Measurements from ENCODE around the gene CCDC148. TPM values are rescaled to one million over a fixed set of nuclear protein-coding genes. Genes with fewer than 3 reads are reported as not detected.
"Not testable (repeated sequence)": the region's sequence is repeated elsewhere in the genome, so short reads cannot be mapped to it uniquely, and the experiment has no call there.

The CCDC148 gene
- polyA plus RNA-seq, 4 donors: 0.09 to 0.37 TPM; not detected in 2

- FAIRE-seq (no peak), DNase-seq (no peak)
- Histone ChIP-seq H3K27me3 (ENCODE audit: control insufficient read depth in 3 of 3, insufficient read depth in 3 of 3, low read length in 3 of 3) (no peaks in the 10 kb centered on the region), H3K36me3 (ENCODE audit: control insufficient read depth in 3 of 3, insufficient read depth in 2 of 3, low read depth in 1 of 3, low read length in 3 of 3) (no peaks in the 10 kb centered on the region), H3K9me3 (ENCODE audit: control insufficient read depth in 2 of 2, insufficient read depth in 1 of 2, low read depth in 1 of 2, low read length in 1 of 2) (peaks cover 0 to 2% of the 10 kb centered on the region in 2 donors), H3K4me1 (ENCODE audit: control insufficient read depth in 3 of 3, insufficient read depth in 2 of 3, low read depth in 1 of 3, low read length in 2 of 3) (no peaks in the 10 kb centered on the region), H3K4me3 (ENCODE audit: low read depth in 1 of 3, low read length in 3 of 3) (no peak overlapping the region), H3K27ac (ENCODE audit: low read depth in 1 of 3, low read length in 2 of 3) (no peak overlapping the region)
- WGBS, 3 donors: 78 to 91% (median 82%) methylated on average over 2 of the region's 2 CpGs
These were observed 217.3 kb downstream of the CCDC148 start for GRCh38 chr2:158239271-158239670.

GRCh38 chr2:158234497-158234896, 222.1 kb downstream of the CCDC148 start:
- no peak for FAIRE-seq
- no peak overlapping the region for H3K4me3 ChIP-seq (ENCODE audit: low read depth in 1 of 3, low read length in 3 of 3)
- 91 to 100% (median 92%) methylated on average over 1 of the region's 1 CpG for WGBS, 3 donors
- no peak overlapping the region for H3K27ac ChIP-seq (ENCODE audit: low read depth in 1 of 3, low read length in 2 of 3)
- H3K27me3 ChIP-seq (ENCODE audit: control insufficient read depth in 3 of 3, insufficient read depth in 3 of 3, low read length in 3 of 3): no peaks in the 10 kb centered on the region
- H3K36me3 ChIP-seq (ENCODE audit: control insufficient read depth in 3 of 3, insufficient read depth in 2 of 3, low read depth in 1 of 3, low read length in 3 of 3): no peaks in the 10 kb centered on the region
- peaks cover 0 to 2% of the 10 kb centered on the region in 2 donors for H3K9me3 ChIP-seq (ENCODE audit: control insufficient read depth in 2 of 2, insufficient read depth in 1 of 2, low read depth in 1 of 2, low read length in 1 of 2)
- H3K4me1 ChIP-seq (ENCODE audit: control insufficient read depth in 3 of 3, insufficient read depth in 2 of 3, low read depth in 1 of 3, low read length in 2 of 3): no peaks in the 10 kb centered on the region
- no peak for DNase-seq

GRCh38 chr2:158232476-158232875, 224.1 kb downstream of the CCDC148 start:
- Histone ChIP-seq H3K27ac (ENCODE audit: low read depth in 1 of 3, low read length in 2 of 3) (no peak overlapping the region), H3K4me1 (ENCODE audit: control insufficient read depth in 3 of 3, insufficient read depth in 2 of 3, low read depth in 1 of 3, low read length in 2 of 3) (no peaks in the 10 kb centered on the region), H3K9me3 (ENCODE audit: control insufficient read depth in 2 of 2, insufficient read depth in 1 of 2, low read depth in 1 of 2, low read length in 1 of 2) (peaks cover 0 to 2% of the 10 kb centered on the region in 2 donors), H3K36me3 (ENCODE audit: control insufficient read depth in 3 of 3, insufficient read depth in 2 of 3, low read depth in 1 of 3, low read length in 3 of 3) (no peaks in the 10 kb centered on the region), H3K4me3 (ENCODE audit: low read depth in 1 of 3, low read length in 3 of 3) (no peak overlapping the region), H3K27me3 (ENCODE audit: control insufficient read depth in 3 of 3, insufficient read depth in 3 of 3, low read length in 3 of 3) (no peaks in the 10 kb centered on the region)
- DNase-seq: peak; percentile 72 to 80
- peak; percentile 77 for FAIRE-seq
- 10 to 42% (median 32%) methylated on average over 1 of the region's 1 CpG for WGBS, 3 donors

GRCh38 chr2:158228943-158229508, 227.5 kb downstream of the CCDC148 start:
- no peaks in the 10 kb centered on the region for H3K27me3 ChIP-seq (ENCODE audit: control insufficient read depth in 3 of 3, insufficient read depth in 3 of 3, low read length in 3 of 3)
- no peak overlapping the region for H3K27ac ChIP-seq (ENCODE audit: low read depth in 1 of 3, low read length in 2 of 3)
- no peaks in the 10 kb centered on the region for H3K9me3 ChIP-seq (ENCODE audit: control insufficient read depth in 2 of 2, insufficient read depth in 1 of 2, low read depth in 1 of 2, low read length in 1 of 2)
- H3K36me3 ChIP-seq (ENCODE audit: control insufficient read depth in 3 of 3, insufficient read depth in 2 of 3, low read depth in 1 of 3, low read length in 3 of 3): no peaks in the 10 kb centered on the region
- DNase-seq: peak in 1 of 2 donors; percentile 9
- no peak for FAIRE-seq
- no peaks in the 10 kb centered on the region for H3K4me1 ChIP-seq (ENCODE audit: control insufficient read depth in 3 of 3, insufficient read depth in 2 of 3, low read depth in 1 of 3, low read length in 2 of 3)
- H3K4me3 ChIP-seq (ENCODE audit: low read depth in 1 of 3, low read length in 3 of 3): no peak overlapping the region

- H3K27me3 ChIP-seq (ENCODE audit: control insufficient read depth in 3 of 3, insufficient read depth in 3 of 3, low read length in 3 of 3); H3K27ac ChIP-seq (ENCODE audit: low read depth in 1 of 3, low read length in 2 of 3); H3K4me3 ChIP-seq (ENCODE audit: low read depth in 1 of 3, low read length in 3 of 3); H3K36me3 ChIP-seq (ENCODE audit: control insufficient read depth in 3 of 3, insufficient read depth in 2 of 3, low read depth in 1 of 3, low read length in 3 of 3); H3K9me3 ChIP-seq (ENCODE audit: control insufficient read depth in 2 of 2, insufficient read depth in 1 of 2, low read depth in 1 of 2, low read length in 1 of 2); FAIRE-seq; H3K4me1 ChIP-seq (ENCODE audit: control insufficient read depth in 3 of 3, insufficient read depth in 2 of 3, low read depth in 1 of 3, low read length in 2 of 3); DNase-seq: not testable (repeated sequence)
- WGBS, 3 donors: 87 to 93% (median 92%) methylated on average over 8 of the region's 8 CpGs
These were observed 233.5 kb downstream of the CCDC148 start for GRCh38 chr2:158223066-158223465.

- FAIRE-seq (no peak), DNase-seq (no peak)
- H3K36me3 ChIP-seq (ENCODE audit: control insufficient read depth in 3 of 3, insufficient read depth in 2 of 3, low read depth in 1 of 3, low read length in 3 of 3): no peaks in the 10 kb centered on the region
- H3K4me1 ChIP-seq (ENCODE audit: control insufficient read depth in 3 of 3, insufficient read depth in 2 of 3, low read depth in 1 of 3, low read length in 2 of 3): no peaks in the 10 kb centered on the region
- no peak overlapping the region for H3K4me3 ChIP-seq (ENCODE audit: low read depth in 1 of 3, low read length in 3 of 3)
- WGBS, 3 donors: 82 to 84% (median 84%) methylated on average over 4 of the region's 4 CpGs
- no peak overlapping the region for H3K27ac ChIP-seq (ENCODE audit: low read depth in 1 of 3, low read length in 2 of 3)
- H3K27me3 ChIP-seq (ENCODE audit: control insufficient read depth in 3 of 3, insufficient read depth in 3 of 3, low read length in 3 of 3): no peaks in the 10 kb centered on the region
- no peaks in the 10 kb centered on the region for H3K9me3 ChIP-seq (ENCODE audit: control insufficient read depth in 2 of 2, insufficient read depth in 1 of 2, low read depth in 1 of 2, low read length in 1 of 2)
These were observed 235.2 kb downstream of the CCDC148 start for GRCh38 chr2:158221063-158222020.

GRCh38 chr2:158217593-158217992, 239.0 kb downstream of the CCDC148 start:
- Histone ChIP-seq H3K9me3 (ENCODE audit: control insufficient read depth in 2 of 2, insufficient read depth in 1 of 2, low read depth in 1 of 2, low read length in 1 of 2) (no peaks in the 10 kb centered on the region), H3K27me3 (ENCODE audit: control insufficient read depth in 3 of 3, insufficient read depth in 3 of 3, low read length in 3 of 3) (no peaks in the 10 kb centered on the region), H3K4me3 (ENCODE audit: low read depth in 1 of 3, low read length in 3 of 3) (no peak overlapping the region), H3K36me3 (ENCODE audit: control insufficient read depth in 3 of 3, insufficient read depth in 2 of 3, low read depth in 1 of 3, low read length in 3 of 3) (no peaks in the 10 kb centered on the region), H3K27ac (ENCODE audit: low read depth in 1 of 3, low read length in 2 of 3) (no peak overlapping the region), H3K4me1 (ENCODE audit: control insufficient read depth in 3 of 3, insufficient read depth in 2 of 3, low read depth in 1 of 3, low read length in 2 of 3) (no peaks in the 10 kb centered on the region)
- WGBS, 3 donors: 66 to 86% (median 71%) methylated on average over 8 of the region's 8 CpGs
- FAIRE-seq (no peak), DNase-seq (no peak)

- Histone ChIP-seq H3K9me3 (ENCODE audit: control insufficient read depth in 2 of 2, insufficient read depth in 1 of 2, low read depth in 1 of 2, low read length in 1 of 2) (no peaks in the 10 kb centered on the region), H3K4me3 (ENCODE audit: low read depth in 1 of 3, low read length in 3 of 3) (no peak overlapping the region), H3K36me3 (ENCODE audit: control insufficient read depth in 3 of 3, insufficient read depth in 2 of 3, low read depth in 1 of 3, low read length in 3 of 3) (no peaks in the 10 kb centered on the region), H3K27me3 (ENCODE audit: control insufficient read depth in 3 of 3, insufficient read depth in 3 of 3, low read length in 3 of 3) (no peaks in the 10 kb centered on the region), H3K4me1 (ENCODE audit: control insufficient read depth in 3 of 3, insufficient read depth in 2 of 3, low read depth in 1 of 3, low read length in 2 of 3) (no peaks in the 10 kb centered on the region), H3K27ac (ENCODE audit: low read depth in 1 of 3, low read length in 2 of 3) (no peak overlapping the region)
- 55 to 80% (median 72%) methylated on average over 2 of the region's 2 CpGs for WGBS, 3 donors
- peak; percentile 16 to 27 for DNase-seq
- FAIRE-seq: peak; percentile 19
These were observed 242.1 kb downstream of the CCDC148 start for GRCh38 chr2:158214431-158214830.
